Fibroblast of lung (primary cell): Measurements from ENCODE around the gene ENG. TPM values are rescaled to one million over a fixed set of nuclear protein-coding genes. Genes with fewer than 3 reads are reported as not detected.

Experiments used
- DNase-seq, 2 donors: peaks; one replicate each; pipeline versions ENCODE4 v3.0.0 to v3.0.0-alpha.2; 2010; ENCODE audit warnings: low read depth in 2 of 2
- H2AFZ ChIP-seq: 2 replicates; pipeline ENCODE4 v1.5.1; 2012; ENCODE audit warnings: low read length, control low read depth, inconsistent platforms
- H3K27ac ChIP-seq: 2 replicates; pipeline ENCODE4 v1.5.1; 2011; ENCODE audit warnings: low read length, control low read depth; ENCODE audit not compliant: insufficient read depth
- H3K27me3 ChIP-seq: 2 replicates; pipeline ENCODE4 v1.5.1; 2011; ENCODE audit warnings: mild to moderate bottlenecking, low read length; ENCODE audit not compliant: control insufficient read depth, insufficient read depth
- H3K36me3 ChIP-seq: 2 replicates; pipeline ENCODE4 v1.5.1; 2011; ENCODE audit warnings: low read length; ENCODE audit not compliant: control insufficient read depth, insufficient read depth
- H3K4me1 ChIP-seq: 2 replicates; pipeline ENCODE4 v1.5.1; 2011; ENCODE audit warnings: low read length; ENCODE audit not compliant: control insufficient read depth, insufficient read depth; ENCODE audit errors: extremely low read depth
- H3K4me2 ChIP-seq: 2 replicates; pipeline ENCODE4 v1.5.1; 2011; ENCODE audit warnings: low read length, control low read depth; ENCODE audit not compliant: insufficient read depth; ENCODE audit errors: extremely low read depth
- H3K4me3 ChIP-seq, 4 experiments: fragments of 200-600 bp in 1 of 4; sonication (generic) in 1 of 4; replicated peaks in 1 of 4; 2 replicates each; pipeline ENCODE4 v1.5.1; 2011 to 2016; ENCODE audit warnings: low read length in 4 of 4, low read depth in 3 of 4, mild to moderate bottlenecking in 3 of 4, control low read depth in 2 of 4, inconsistent platforms in 1 of 4, mixed read lengths in 1 of 4; ENCODE audit not compliant: insufficient read depth in 1 of 4; ENCODE audit errors: control extremely low read depth in 1 of 4
- H3K79me2 ChIP-seq: 2 replicates; pipeline ENCODE4 v1.5.1; 2012; ENCODE audit warnings: mild to moderate bottlenecking, low read length, inconsistent platforms; ENCODE audit not compliant: control insufficient read depth, insufficient read depth
- H3K9ac ChIP-seq: 2 replicates; pipeline ENCODE4 v1.5.1; 2011; ENCODE audit warnings: mild to moderate bottlenecking, low read length, control low read depth; ENCODE audit not compliant: insufficient read depth
- H3K9me3 ChIP-seq: 2 replicates; pipeline ENCODE4 v1.5.1; 2012; ENCODE audit warnings: low read depth, low read length; ENCODE audit not compliant: control insufficient read depth, insufficient read depth
- H4K20me1 ChIP-seq: 2 replicates; pipeline ENCODE4 v1.5.1; 2011; ENCODE audit warnings: low read length; ENCODE audit not compliant: control insufficient read depth, insufficient read depth; ENCODE audit errors: extremely low read depth
- EZH2 ChIP-seq: IDR thresholded peaks from 2 replicates; pipeline ENCODE4 v1.5.1; 2012; ENCODE audit warnings: low read length, control low read depth, mild to moderate bottlenecking; ENCODE audit errors: missing control alignments
- polyA plus RNA-seq, 2 donors: library from polyadenylated mRNA; depleted of rRNA in 1 of 2; stranded (reverse) in 1 of 2; unstranded in 1 of 2; fragments of >200 nt; gene quantifications; 2 replicates each; pipeline ENCODE4 v1.2.1, GENCODE V29; 2011 to 2012; ENCODE audit warnings: missing spikeins in 1 of 2
- total RNA-seq: library from RNA; depleted of rRNA; stranded (reverse); fragments of >200 nt; gene quantifications from 2 replicates; pipeline ENCODE4 v1.2.1, GENCODE V29; 2014
- TF ChIP-seq, protein P1 (sequence below), 2 donors: IDR thresholded peaks in 1 of 2; conservative IDR thresholded peaks in 1 of 2; 1 replicate in 1 of 2; 2 replicates in 1 of 2; pipeline ENCODE4 v1.5.1; 2011 to 2012; ENCODE audit warnings: low read length in 2 of 2, control low read depth in 1 of 2, inconsistent platforms in 1 of 2, low read depth in 1 of 2, mild to moderate bottlenecking in 1 of 2

The ENG gene
- total and polyA plus RNA-seq, 2 donors (not counting 1 experiment from before 2014, with no cell fraction given), result 30.4 to 59.0 TPM

DNA sequence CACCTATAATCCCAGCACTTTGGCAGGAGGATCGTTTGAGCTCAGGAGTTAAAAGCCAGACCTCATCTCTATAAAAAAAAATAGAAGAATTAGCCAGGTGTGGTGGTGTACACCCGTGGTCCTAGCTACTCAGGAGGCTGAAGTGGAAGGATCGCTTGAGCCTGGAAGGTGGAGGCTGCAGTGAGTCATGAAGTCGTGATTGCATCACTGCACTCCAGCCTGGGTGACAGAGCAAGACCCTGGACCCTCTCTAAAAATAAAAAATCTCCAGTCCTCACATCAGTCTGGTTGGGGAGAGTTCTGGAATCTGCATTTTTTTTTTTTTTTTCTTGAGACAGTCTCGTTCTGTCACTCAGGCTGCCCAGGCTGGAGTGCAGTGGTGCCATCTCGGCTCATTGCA lies 42.4 kb downstream of the ENG start:
- no peak for DNase-seq
- H3K36me3 ChIP-seq, result peaks cover 42% of the 10 kb centered on the region
- TF ChIP-seq, protein P1, sequence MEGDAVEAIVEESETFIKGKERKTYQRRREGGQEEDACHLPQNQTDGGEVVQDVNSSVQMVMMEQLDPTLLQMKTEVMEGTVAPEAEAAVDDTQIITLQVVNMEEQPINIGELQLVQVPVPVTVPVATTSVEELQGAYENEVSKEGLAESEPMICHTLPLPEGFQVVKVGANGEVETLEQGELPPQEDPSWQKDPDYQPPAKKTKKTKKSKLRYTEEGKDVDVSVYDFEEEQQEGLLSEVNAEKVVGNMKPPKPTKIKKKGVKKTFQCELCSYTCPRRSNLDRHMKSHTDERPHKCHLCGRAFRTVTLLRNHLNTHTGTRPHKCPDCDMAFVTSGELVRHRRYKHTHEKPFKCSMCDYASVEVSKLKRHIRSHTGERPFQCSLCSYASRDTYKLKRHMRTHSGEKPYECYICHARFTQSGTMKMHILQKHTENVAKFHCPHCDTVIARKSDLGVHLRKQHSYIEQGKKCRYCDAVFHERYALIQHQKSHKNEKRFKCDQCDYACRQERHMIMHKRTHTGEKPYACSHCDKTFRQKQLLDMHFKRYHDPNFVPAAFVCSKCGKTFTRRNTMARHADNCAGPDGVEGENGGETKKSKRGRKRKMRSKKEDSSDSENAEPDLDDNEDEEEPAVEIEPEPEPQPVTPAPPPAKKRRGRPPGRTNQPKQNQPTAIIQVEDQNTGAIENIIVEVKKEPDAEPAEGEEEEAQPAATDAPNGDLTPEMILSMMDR (conservative IDR thresholded peaks at IDR 0.05 in 1 of 2, IDR thresholded peaks at IDR 0.05 in 1 of 2; ENCODE audit: low read depth in 1 of 2, low read length in 2 of 2), result no peak
- TF ChIP-seq EZH2, result no peak

DNA sequence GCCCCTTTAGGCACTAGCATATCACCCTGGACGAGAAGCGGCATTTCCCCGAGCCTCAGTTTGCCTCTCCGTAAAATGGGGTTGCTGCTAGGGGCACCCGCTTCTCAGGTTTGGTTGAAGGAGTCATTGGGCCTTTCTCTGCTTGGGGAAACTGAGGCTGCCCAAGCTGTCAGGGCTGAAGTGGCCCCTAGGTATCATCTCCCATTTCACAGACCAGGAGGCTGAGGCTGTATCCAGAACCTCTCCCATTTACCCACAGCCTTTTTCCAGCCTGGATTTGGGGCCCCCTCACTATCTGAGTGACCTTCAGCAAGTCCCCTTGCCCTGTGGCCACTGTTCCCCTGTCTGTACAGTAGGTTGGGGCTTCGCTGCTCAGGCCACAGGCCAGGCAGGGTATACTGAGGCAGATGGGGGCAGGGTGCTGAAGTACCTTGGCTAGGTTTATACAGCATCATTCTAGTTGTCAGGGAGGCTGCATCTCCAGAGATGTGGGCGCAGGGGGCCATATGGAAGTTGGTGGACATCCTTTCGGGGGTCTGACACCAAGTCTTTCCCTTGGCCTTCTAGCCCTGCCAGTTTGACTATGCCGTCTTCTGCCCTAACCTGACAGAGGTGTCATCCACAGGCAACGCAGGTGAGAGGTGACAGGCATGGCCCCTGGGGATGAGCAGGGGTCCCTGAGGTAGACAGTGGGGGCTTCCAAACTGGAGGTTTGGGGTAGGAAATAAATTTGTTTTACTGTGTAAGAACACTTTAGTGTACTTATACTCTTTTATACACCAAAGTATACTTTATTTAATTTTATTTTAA lies 43.9 kb downstream of the ENG start:
- no peaks in the 10 kb centered on the region for H3K9me3 ChIP-seq
- peaks cover 7% of the 10 kb centered on the region for H3K79me2 ChIP-seq
- no peak overlapping the region for H3K4me3 ChIP-seq
- H3K36me3 ChIP-seq, result peaks cover 35% of the 10 kb centered on the region
- TF ChIP-seq, protein P1 (conservative IDR thresholded peaks at IDR 0.05 in 1 of 2, IDR thresholded peaks at IDR 0.05 in 1 of 2; ENCODE audit: low read depth in 1 of 2, low read length in 2 of 2), result no peak
- TF ChIP-seq EZH2, result no peak
- H4K20me1 ChIP-seq, result no peaks in the 10 kb centered on the region
- no peaks in the 10 kb centered on the region for H3K4me1 ChIP-seq
- DNase-seq, result no peak
- H3K4me2 ChIP-seq, result no peak overlapping the region
- H3K27me3 ChIP-seq, result no peaks in the 10 kb centered on the region
- H3K27ac ChIP-seq, result no peak overlapping the region
- H2AFZ ChIP-seq, result no peak overlapping the region
- H3K9ac ChIP-seq, result no peak overlapping the region

More for the DNA sequence above, 42.4 kb downstream of the ENG start:
- H3K4me3 ChIP-seq, result no peak overlapping the region
- H3K79me2 ChIP-seq, result peaks cover 2% of the 10 kb centered on the region
- no peak overlapping the region for H2AFZ ChIP-seq
- H4K20me1 ChIP-seq, result no peaks in the 10 kb centered on the region
- H3K27ac ChIP-seq, result no peak overlapping the region
- no peak overlapping the region for H3K9ac ChIP-seq
- no peaks in the 10 kb centered on the region for H3K4me1 ChIP-seq
- H3K9me3 ChIP-seq, result no peaks in the 10 kb centered on the region
- H3K4me2 ChIP-seq, result no peak overlapping the region
- no peaks in the 10 kb centered on the region for H3K27me3 ChIP-seq

DNA sequence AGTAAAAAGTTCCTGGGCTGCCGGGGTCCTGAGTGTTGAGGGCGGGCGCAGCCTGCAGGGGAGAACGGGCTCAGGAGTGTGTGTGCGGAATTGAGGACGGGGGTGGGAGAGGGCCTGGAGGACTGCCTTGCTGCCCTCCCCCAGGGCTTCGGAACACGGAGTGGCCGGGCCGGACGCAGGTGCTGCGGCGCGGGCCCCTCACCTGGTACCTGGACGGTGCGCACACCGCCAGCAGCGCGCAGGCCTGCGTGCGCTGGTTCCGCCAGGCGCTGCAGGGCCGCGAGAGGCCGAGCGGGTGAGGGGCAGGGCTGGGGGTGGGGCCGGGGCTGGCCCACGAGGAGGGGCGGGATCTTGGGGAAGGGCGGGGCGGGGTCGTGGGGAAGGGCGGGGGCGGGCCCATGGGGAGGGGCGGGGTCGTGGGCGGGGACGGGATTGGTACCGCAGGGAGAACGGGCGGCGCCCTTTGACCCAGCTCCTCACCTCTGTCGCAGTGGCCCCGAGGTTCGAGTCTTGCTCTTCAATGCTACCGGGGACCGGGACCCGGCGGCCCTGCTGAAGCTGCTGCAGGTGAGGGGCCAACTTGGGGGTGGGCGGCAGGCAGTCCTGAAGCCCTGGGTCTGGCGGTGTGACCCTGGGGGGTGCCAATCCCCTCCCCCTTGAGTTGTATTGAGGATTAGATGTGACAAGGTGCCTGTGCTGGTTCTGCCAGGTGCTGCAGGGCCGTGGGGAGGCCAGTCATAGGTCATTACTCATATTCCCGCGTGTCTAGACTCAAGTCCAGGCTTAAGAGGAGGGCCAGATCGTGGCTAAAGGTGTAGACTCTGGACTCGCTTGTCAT lies 44.7 kb downstream of the ENG start:
- H3K4me1 ChIP-seq, result no peaks in the 10 kb centered on the region
- H3K9me3 ChIP-seq, result no peaks in the 10 kb centered on the region
- TF ChIP-seq EZH2, result no peak
- TF ChIP-seq, protein P1 (conservative IDR thresholded peaks at IDR 0.05 in 1 of 2, IDR thresholded peaks at IDR 0.05 in 1 of 2; ENCODE audit: low read depth in 1 of 2, low read length in 2 of 2), result no peak
- H3K36me3 ChIP-seq, result peaks cover 31% of the 10 kb centered on the region
- H3K27ac ChIP-seq, result no peak overlapping the region
- no peak overlapping the region for H3K4me3 ChIP-seq
- no peaks in the 10 kb centered on the region for H3K27me3 ChIP-seq
- no peak overlapping the region for H3K4me2 ChIP-seq
- H3K79me2 ChIP-seq, result peaks cover 8% of the 10 kb centered on the region
- no peak overlapping the region for H3K9ac ChIP-seq
- DNase-seq, result peak in 1 of 2 donors; percentile 20
- no peak overlapping the region for H2AFZ ChIP-seq
- no peaks in the 10 kb centered on the region for H4K20me1 ChIP-seq
